Keratinocyte (primary cell): ENCODE measurements around the gene DNAI2. TPM values are rescaled to one million over a fixed set of nuclear protein-coding genes. Genes with fewer than 3 reads are reported as not detected.

Source experiments
- DNase-seq: peaks from one replicate; pipeline ENCODE4 v3.0.0-alpha.2; 2011; ENCODE audit warnings: low read depth, missing footprints, low spot score
- FAIRE-seq: peaks from 2 replicates; lab custom pipeline; 2011; peaks lifted over from hg19 to GRCh38; lab: Jason Lieb, UNC
- H2AFZ ChIP-seq: 2 replicates; pipeline ENCODE4 v1.6.0; 2012; ENCODE audit warnings: low read length, control low read depth, inconsistent platforms; ENCODE audit not compliant: control insufficient read depth
- H3K27ac ChIP-seq: 2 replicates; pipeline ENCODE4 v1.5.1; 2011; ENCODE audit warnings: low read length; ENCODE audit not compliant: control insufficient read depth, insufficient read depth
- H3K27me3 ChIP-seq: 3 replicates; pipeline ENCODE4 v1.6.0; 2011; ENCODE audit warnings: low read length; ENCODE audit not compliant: control insufficient read depth, insufficient read depth; ENCODE audit errors: extremely low read depth
- H3K36me3 ChIP-seq, 2 experiments: 2 replicates in 1 of 2; 3 replicates in 1 of 2; pipeline ENCODE4 v1.5.1; 2011; ENCODE audit warnings: low read length in 2 of 2, mild to moderate bottlenecking in 1 of 2; ENCODE audit not compliant: control insufficient read depth in 2 of 2, insufficient read depth in 2 of 2; ENCODE audit errors: extremely low read depth in 1 of 2
- H3K4me1 ChIP-seq: 3 replicates; pipeline ENCODE4 v1.5.1; 2011; ENCODE audit warnings: low read length; ENCODE audit not compliant: control insufficient read depth, insufficient read depth; ENCODE audit errors: extremely low read depth
- H3K4me2 ChIP-seq: 3 replicates; pipeline ENCODE4 v1.6.0; 2011; ENCODE audit warnings: low read depth, low read length; ENCODE audit not compliant: control insufficient read depth, insufficient read depth; ENCODE audit errors: extremely low read depth
- H3K4me3 ChIP-seq, 3 experiments: fragments of 200-600 bp in 1 of 3; sonication (generic) in 1 of 3; 2 replicates in 2 of 3; 3 replicates in 1 of 3; pipeline ENCODE4 v1.5.1; 2011 to 2016; ENCODE audit warnings: low read length in 3 of 3, mild to moderate bottlenecking in 3 of 3, control low read depth in 2 of 3, inconsistent platforms in 1 of 3, low read depth in 1 of 3, mixed read lengths in 1 of 3, mixed run types in 1 of 3, moderate library complexity in 1 of 3; ENCODE audit not compliant: control insufficient read depth in 2 of 3, insufficient read depth in 2 of 3; ENCODE audit errors: extremely low read depth in 1 of 3
- H3K79me2 ChIP-seq: 2 replicates; pipeline ENCODE4 v1.6.0; 2012; ENCODE audit warnings: low read length; ENCODE audit not compliant: control insufficient read depth, insufficient read depth
- H3K9ac ChIP-seq: 3 replicates; pipeline ENCODE4 v1.6.0; 2011; ENCODE audit warnings: low read length; ENCODE audit not compliant: control insufficient read depth, insufficient read depth; ENCODE audit errors: extremely low read depth
- H3K9me1 ChIP-seq: 3 replicates; pipeline ENCODE4 v1.6.0; 2011; ENCODE audit warnings: low read length; ENCODE audit not compliant: control insufficient read depth, insufficient read depth; ENCODE audit errors: extremely low read depth
- H3K9me3 ChIP-seq: 2 replicates; pipeline ENCODE4 v1.5.1; 2012; ENCODE audit warnings: low read depth, low read length; ENCODE audit not compliant: control insufficient read depth
- H4K20me1 ChIP-seq: 3 replicates; pipeline ENCODE4 v1.6.0; 2011; ENCODE audit warnings: low read length; ENCODE audit not compliant: control insufficient read depth, insufficient read depth; ENCODE audit errors: extremely low read depth
- CTCF ChIP-seq, 3 experiments: IDR thresholded peaks in 1 of 3; conservative IDR thresholded peaks in 1 of 3; optimal IDR thresholded peaks in 1 of 3; 2 replicates in 2 of 3; 3 replicates in 1 of 3; pipeline versions ENCODE3 to v1.5.1; 2011; ENCODE audit warnings: low read length in 3 of 3, mild to moderate bottlenecking in 3 of 3, moderate library complexity in 2 of 3, control low read depth in 1 of 3, inconsistent platforms in 1 of 3; ENCODE audit not compliant: insufficient read depth in 2 of 3; ENCODE audit errors: extremely low read depth in 1 of 3
- EZH2 ChIP-seq: IDR thresholded peaks from one replicate; pipeline ENCODE4 v1.6.1; 2012; ENCODE audit warnings: inconsistent platforms, mild to moderate bottlenecking, low read length, moderate library complexity
- dilution Hi-C: fragments of 300-500 bp; cut with MboI; formaldehyde crosslinking; loops from one replicate; pipeline ENCODE4 v1.7.0; 2020; ENCODE audit warnings: low sequenced_read_pairs; ENCODE audit not compliant: extremely low pct_ligation_motif_present
- polyA plus RNA-seq, 5 experiments: library from polyadenylated mRNA; depleted of rRNA in 3 of 5; stranded (reverse) in 3 of 5; stranded (forward) in 1 of 5; unstranded in 1 of 5; fragments of >200 nt; gene quantifications; 1 replicate in 1 of 5; 2 replicates in 3 of 5; 3 replicates in 1 of 5; pipeline versions ENCODE4 v1.2.1 to v1.2.3, GENCODE V29; 2011 to 2012; ENCODE audit warnings: missing spikeins in 2 of 5, low read depth in 1 of 5, low replicate concordance in 1 of 5

The DNAI2 gene
- polyA plus RNA-seq, 1 donor (not counting 4 experiments of a cell fraction or from before 2014, with no cell fraction given): not detected

- no peak for TF ChIP-seq CTCF (optimal IDR thresholded peaks at IDR 0.05 in 1 of 3, IDR thresholded peaks at IDR 0.05 in 1 of 3, conservative IDR thresholded peaks at IDR 0.05 in 1 of 3; ENCODE audit: extremely low read depth in 1 of 3, insufficient read depth in 2 of 3, low read length in 3 of 3)
- TF ChIP-seq EZH2: no peak
- no peak for FAIRE-seq
- Histone ChIP-seq H3K9me3 (no peaks in the 10 kb centered on the region), H3K9ac (no peak overlapping the region), H4K20me1 (no peaks in the 10 kb centered on the region), H3K36me3 (no peaks in the 10 kb centered on the region), H3K79me2 (no peaks in the 10 kb centered on the region), H2AFZ (no peak overlapping the region), H3K4me1 (no peaks in the 10 kb centered on the region), H3K4me2 (no peak overlapping the region), H3K27me3 (peaks cover 41% of the 10 kb centered on the region), H3K9me1 (no peaks in the 10 kb centered on the region), H3K4me3 (no peak overlapping the region), H3K27ac (no peak overlapping the region)
- DNase-seq: no peak
- dilution Hi-C loops: no loop called here
Observed at GRCh38 chr17:74271901-74272561, 2.0 kb upstream of the DNAI2 start.

GRCh38 chr17:74272731-74273201 is 1.3 kb upstream of the DNAI2 start:
- dilution Hi-C loops: no loop called here
- Histone ChIP-seq H3K4me1 (no peaks in the 10 kb centered on the region), H3K4me2 (no peak overlapping the region), H3K9ac (no peak overlapping the region), H3K4me3 (no peak overlapping the region), H4K20me1 (no peaks in the 10 kb centered on the region), H3K9me1 (no peaks in the 10 kb centered on the region), H2AFZ (no peak overlapping the region), H3K9me3 (no peaks in the 10 kb centered on the region), H3K27me3 (peaks cover 41% of the 10 kb centered on the region), H3K36me3 (no peaks in the 10 kb centered on the region), H3K79me2 (no peaks in the 10 kb centered on the region), H3K27ac (no peak overlapping the region)
- DNase-seq (no peak), FAIRE-seq (no peak)
- TF ChIP-seq CTCF (optimal IDR thresholded peaks at IDR 0.05 in 1 of 3, IDR thresholded peaks at IDR 0.05 in 1 of 3, conservative IDR thresholded peaks at IDR 0.05 in 1 of 3; ENCODE audit: extremely low read depth in 1 of 3, insufficient read depth in 2 of 3, low read length in 3 of 3) (no peak), EZH2 (no peak)
